22Rv1 (cell line): Measurements from ENCODE around the gene ADIRF.
"Not testable (repeated sequence)": the region's sequence is repeated elsewhere in the genome, so short reads cannot be mapped to it uniquely, and the experiment has no call there.

ENCODE experiments used
- ZFX ChIP-seq: fragments of 450-650 bp; IDR thresholded peaks from 2 replicates; pipeline ENCODE4 v1.6.1; 2017; ENCODE audit warnings: antibody characterized with exemption, borderline replicate concordance
- TF ChIP-seq, protein P1 (sequence below): fragments of 450-650 bp; IDR thresholded peaks from 2 replicates; pipeline ENCODE4 v1.5.1; 2017; ENCODE audit warnings: mild to moderate bottlenecking

DNA sequence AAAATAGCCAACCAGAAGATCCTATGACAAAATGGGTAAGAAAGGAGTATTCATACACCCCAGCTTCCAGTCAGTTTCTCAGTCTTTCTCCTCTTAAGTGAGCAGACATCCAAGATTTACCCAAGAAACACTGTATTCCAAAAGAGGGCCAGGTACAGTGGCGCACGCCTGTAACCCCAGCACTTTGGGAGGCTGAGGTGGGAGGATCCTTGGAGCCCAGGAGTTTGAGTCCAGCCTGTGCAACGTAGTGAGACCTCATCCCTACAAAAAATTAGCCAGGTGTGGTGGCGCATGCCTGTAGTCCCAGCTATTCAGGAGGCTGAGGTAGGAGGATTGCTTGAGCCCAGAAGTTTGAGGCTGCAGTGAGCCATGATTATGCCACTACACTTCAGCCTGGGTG is 20.5 kb upstream of the ADIRF start:
- TF ChIP-seq, protein P1, sequence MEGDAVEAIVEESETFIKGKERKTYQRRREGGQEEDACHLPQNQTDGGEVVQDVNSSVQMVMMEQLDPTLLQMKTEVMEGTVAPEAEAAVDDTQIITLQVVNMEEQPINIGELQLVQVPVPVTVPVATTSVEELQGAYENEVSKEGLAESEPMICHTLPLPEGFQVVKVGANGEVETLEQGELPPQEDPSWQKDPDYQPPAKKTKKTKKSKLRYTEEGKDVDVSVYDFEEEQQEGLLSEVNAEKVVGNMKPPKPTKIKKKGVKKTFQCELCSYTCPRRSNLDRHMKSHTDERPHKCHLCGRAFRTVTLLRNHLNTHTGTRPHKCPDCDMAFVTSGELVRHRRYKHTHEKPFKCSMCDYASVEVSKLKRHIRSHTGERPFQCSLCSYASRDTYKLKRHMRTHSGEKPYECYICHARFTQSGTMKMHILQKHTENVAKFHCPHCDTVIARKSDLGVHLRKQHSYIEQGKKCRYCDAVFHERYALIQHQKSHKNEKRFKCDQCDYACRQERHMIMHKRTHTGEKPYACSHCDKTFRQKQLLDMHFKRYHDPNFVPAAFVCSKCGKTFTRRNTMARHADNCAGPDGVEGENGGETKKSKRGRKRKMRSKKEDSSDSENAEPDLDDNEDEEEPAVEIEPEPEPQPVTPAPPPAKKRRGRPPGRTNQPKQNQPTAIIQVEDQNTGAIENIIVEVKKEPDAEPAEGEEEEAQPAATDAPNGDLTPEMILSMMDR: not testable (repeated sequence)
- not testable (repeated sequence) for TF ChIP-seq ZFX
